Measurements from ENCODE around the gene GRM8. TPM values are rescaled to one million over a fixed set of nuclear protein-coding genes. Genes with fewer than 3 reads are reported as not detected.

GRM8 gene
- total RNA-seq, 2 experiments from 2014 or later = not detected

GRCh38 chr7:126524967-126525366, 727.8 kb downstream of the GRM8 start:
- ChIA-PET CTCF (no interaction called here), POLR2A (no interaction called here)
- Mint-ChIP-seq H3K27ac (no peak overlapping the region), H3K4me1 (no peaks in the 10 kb centered on the region), H3K9me3 (peaks cover 4% of the 10 kb centered on the region), H3K36me3 (ENCODE audit: low read depth) (no peaks in the 10 kb centered on the region), H3K27me3 (no peaks in the 10 kb centered on the region), H3K4me3 (no peak overlapping the region)
- DNase-seq = no peak

- no peak overlapping the region for H3K27ac Mint-ChIP-seq
Measured at GRCh38 chr7:126511046-126511445, 741.7 kb downstream of the GRM8 start.

GRCh38 chr7:126501617-126502016, 751.1 kb downstream of the GRM8 start:
- POLR2A ChIA-PET = no interaction called here
- no peaks in the 10 kb centered on the region for H3K27me3 Mint-ChIP-seq
- H3K4me1 Mint-ChIP-seq = no peaks in the 10 kb centered on the region

More at GRCh38 chr7:126511046-126511445, 741.7 kb downstream of the GRM8 start:
- ChIA-PET CTCF (no interaction called here), POLR2A (no interaction called here)
- Mint-ChIP-seq H3K27me3 (no peaks in the 10 kb centered on the region), H3K36me3 (ENCODE audit: low read depth) (no peaks in the 10 kb centered on the region), H3K4me3 (no peak overlapping the region), H3K9me3 (peaks cover 4% of the 10 kb centered on the region), H3K4me1 (no peaks in the 10 kb centered on the region)
- no peak for DNase-seq

GRCh38 chr7:126499481-126499880, 753.3 kb downstream of the GRM8 start:
- Mint-ChIP-seq H3K4me3 (no peak overlapping the region), H3K27ac (no peak overlapping the region), H3K27me3 (no peaks in the 10 kb centered on the region), H3K36me3 (ENCODE audit: low read depth) (no peaks in the 10 kb centered on the region), H3K9me3 (no peaks in the 10 kb centered on the region), H3K4me1 (no peaks in the 10 kb centered on the region)
- ChIA-PET CTCF (no interaction called here), POLR2A (no interaction called here)
- DNase-seq = no peak

More at GRCh38 chr7:126501617-126502016, 751.1 kb downstream of the GRM8 start:
- Mint-ChIP-seq H3K4me3 (no peak overlapping the region), H3K27ac (no peak overlapping the region), H3K36me3 (ENCODE audit: low read depth) (no peaks in the 10 kb centered on the region), H3K9me3 (peaks cover 4% of the 10 kb centered on the region)
- CTCF ChIA-PET = no interaction called here
- no peak for DNase-seq

- Mint-ChIP-seq H3K4me1 (no peaks in the 10 kb centered on the region), H3K27me3 (no peaks in the 10 kb centered on the region), H3K36me3 (ENCODE audit: low read depth) (no peaks in the 10 kb centered on the region), H3K27ac (no peak overlapping the region), H3K9me3 (peaks cover 2% of the 10 kb centered on the region), H3K4me3 (no peak overlapping the region)
- no peak for DNase-seq
- ChIA-PET CTCF (no interaction called here), POLR2A (no interaction called here)
Measured at GRCh38 chr7:126495733-126496132, 757.0 kb downstream of the GRM8 start.

- no peak for DNase-seq
- Mint-ChIP-seq H3K4me1 (no peaks in the 10 kb centered on the region), H3K27me3 (no peaks in the 10 kb centered on the region), H3K9me3 (peaks cover 2% of the 10 kb centered on the region), H3K4me3 (no peak overlapping the region), H3K36me3 (ENCODE audit: low read depth) (no peaks in the 10 kb centered on the region), H3K27ac (no peak overlapping the region)
- CTCF ChIA-PET = no interaction called here
- POLR2A ChIA-PET = no interaction called here
Measured at GRCh38 chr7:126495001-126495400, 757.7 kb downstream of the GRM8 start.

GRCh38 chr7:126493801-126494200, 758.9 kb downstream of the GRM8 start:
- no peaks in the 10 kb centered on the region for H3K4me1 Mint-ChIP-seq
- POLR2A ChIA-PET = no interaction called here
- no peaks in the 10 kb centered on the region for H3K27me3 Mint-ChIP-seq
- peaks cover 2% of the 10 kb centered on the region for H3K9me3 Mint-ChIP-seq
- no peak overlapping the region for H3K4me3 Mint-ChIP-seq
- H3K36me3 Mint-ChIP-seq (ENCODE audit: low read depth) = no peaks in the 10 kb centered on the region
- DNase-seq = no peak
- H3K27ac Mint-ChIP-seq = no peak overlapping the region
- CTCF ChIA-PET = no interaction called here

- CTCF ChIA-PET = no interaction called here
- no peaks in the 10 kb centered on the region for H3K4me1 Mint-ChIP-seq
- DNase-seq = no peak
- no peaks in the 10 kb centered on the region for H3K36me3 Mint-ChIP-seq (ENCODE audit: low read depth)
- H3K9me3 Mint-ChIP-seq = peaks cover 2% of the 10 kb centered on the region
- no peaks in the 10 kb centered on the region for H3K27me3 Mint-ChIP-seq
- no peak overlapping the region for H3K27ac Mint-ChIP-seq
- H3K4me3 Mint-ChIP-seq = no peak overlapping the region
- POLR2A ChIA-PET = no interaction called here
Measured at GRCh38 chr7:126489874-126490273, 762.9 kb downstream of the GRM8 start.

GRCh38 chr7:126487728-126488442, 764.9 kb downstream of the GRM8 start:
- no peaks in the 10 kb centered on the region for H3K27me3 Mint-ChIP-seq
- ChIA-PET POLR2A (no interaction called here), CTCF (no interaction called here)
- no peaks in the 10 kb centered on the region for H3K36me3 Mint-ChIP-seq (ENCODE audit: low read depth)
- H3K4me3 Mint-ChIP-seq = no peak overlapping the region
- DNase-seq = no peak
- no peak overlapping the region for H3K27ac Mint-ChIP-seq
- no peaks in the 10 kb centered on the region for H3K4me1 Mint-ChIP-seq
- no peaks in the 10 kb centered on the region for H3K9me3 Mint-ChIP-seq

GRCh38 chr7:126486806-126487205, 765.9 kb downstream of the GRM8 start:
- no peaks in the 10 kb centered on the region for H3K36me3 Mint-ChIP-seq (ENCODE audit: low read depth)
- no peaks in the 10 kb centered on the region for H3K9me3 Mint-ChIP-seq
- no peak for DNase-seq
- H3K27ac Mint-ChIP-seq = no peak overlapping the region
- H3K4me3 Mint-ChIP-seq = no peak overlapping the region
- H3K27me3 Mint-ChIP-seq = no peaks in the 10 kb centered on the region
- H3K4me1 Mint-ChIP-seq = no peaks in the 10 kb centered on the region
- CTCF ChIA-PET = no interaction called here
- POLR2A ChIA-PET = no interaction called here

GRCh38 chr7:126485791-126486190, 767.0 kb downstream of the GRM8 start:
- no peak overlapping the region for H3K27ac Mint-ChIP-seq
- ChIA-PET POLR2A (no interaction called here), CTCF (no interaction called here)
- no peaks in the 10 kb centered on the region for H3K27me3 Mint-ChIP-seq
- no peaks in the 10 kb centered on the region for H3K4me1 Mint-ChIP-seq
- no peak overlapping the region for H3K4me3 Mint-ChIP-seq
- no peaks in the 10 kb centered on the region for H3K9me3 Mint-ChIP-seq
- no peaks in the 10 kb centered on the region for H3K36me3 Mint-ChIP-seq (ENCODE audit: low read depth)
- DNase-seq = no peak

- POLR2A ChIA-PET = no interaction called here
- DNase-seq = no peak
- no peaks in the 10 kb centered on the region for H3K27me3 Mint-ChIP-seq
- peaks cover 2% of the 10 kb centered on the region for H3K9me3 Mint-ChIP-seq
- CTCF ChIA-PET = no interaction called here
- H3K36me3 Mint-ChIP-seq (ENCODE audit: low read depth) = no peaks in the 10 kb centered on the region
- H3K4me1 Mint-ChIP-seq = no peaks in the 10 kb centered on the region
- no peak overlapping the region for H3K4me3 Mint-ChIP-seq
- no peak overlapping the region for H3K27ac Mint-ChIP-seq
Measured at GRCh38 chr7:126483972-126484371, 768.8 kb downstream of the GRM8 start.

- no peak for DNase-seq
- CTCF ChIA-PET = no interaction called here
- POLR2A ChIA-PET = no interaction called here
- Mint-ChIP-seq H3K27me3 (no peaks in the 10 kb centered on the region), H3K9me3 (peaks cover 12% of the 10 kb centered on the region), H3K36me3 (ENCODE audit: low read depth) (no peaks in the 10 kb centered on the region), H3K27ac (no peak overlapping the region), H3K4me1 (no peaks in the 10 kb centered on the region), H3K4me3 (no peak overlapping the region)
Measured at GRCh38 chr7:126472825-126473224, 779.9 kb downstream of the GRM8 start.

- POLR2A ChIA-PET = no interaction called here
- no peaks in the 10 kb centered on the region for H3K36me3 Mint-ChIP-seq (ENCODE audit: low read depth)
- H3K27me3 Mint-ChIP-seq = no peaks in the 10 kb centered on the region
- H3K4me3 Mint-ChIP-seq = no peak overlapping the region
- H3K9me3 Mint-ChIP-seq = no peaks in the 10 kb centered on the region
- H3K27ac Mint-ChIP-seq = no peak overlapping the region
- CTCF ChIA-PET = no interaction called here
- DNase-seq = no peak
- no peaks in the 10 kb centered on the region for H3K4me1 Mint-ChIP-seq
Measured at GRCh38 chr7:126462405-126462804, 790.3 kb downstream of the GRM8 start.

Data from activated CD4-positive, alpha-beta memory T cell treated with anti-CD3 and anti-CD28 coated beads, Interleukin-2, amount 10 ng/mL, durations not matched to agents 7 days and 5 days (primary cell).